H9 (cell line): ENCODE data around the gene LRRC8A. TPM values are rescaled to one million over a fixed set of nuclear protein-coding genes. Genes with fewer than 3 reads are reported as not detected.

Experiments
- DNase-seq: peaks from one replicate; pipeline ENCODE4 v3.0.0-alpha.2; 2017
- H2AFZ ChIP-seq: one replicate; pipeline ENCODE4 v1.6.1; 2013; ENCODE audit warnings: mild to moderate bottlenecking, low read length, control low read depth, moderate library complexity
- H2AK5ac ChIP-seq: 2 replicates; pipeline ENCODE4 v1.6.1; 2013; ENCODE audit warnings: low read length, control low read depth, mixed read lengths; ENCODE audit not compliant: insufficient read length
- H2BK120ac ChIP-seq: one replicate; pipeline ENCODE4 v1.6.1; 2013; ENCODE audit warnings: low read depth, mild to moderate bottlenecking, low read length, control low read depth, inconsistent platforms; ENCODE audit not compliant: poor library complexity, severe bottlenecking
- H2BK12ac ChIP-seq: 2 replicates; pipeline ENCODE4 v1.6.1; 2013; ENCODE audit warnings: low read length, control low read depth, mixed read lengths, low read depth; ENCODE audit not compliant: insufficient read length
- H2BK15ac ChIP-seq: 2 replicates; pipeline ENCODE4 v1.6.1; 2013; ENCODE audit warnings: low read depth, low read length, control low read depth
- H2BK20ac ChIP-seq: one replicate; pipeline ENCODE4 v1.6.1; 2013; ENCODE audit warnings: low read depth, mild to moderate bottlenecking, low read length, control low read depth, inconsistent platforms; ENCODE audit not compliant: poor library complexity, severe bottlenecking
- H2BK5ac ChIP-seq: 2 replicates; pipeline ENCODE4 v1.6.1; 2013; ENCODE audit warnings: low read length, control low read depth, mixed read lengths; ENCODE audit not compliant: insufficient read length
- H3K14ac ChIP-seq: 2 replicates; pipeline ENCODE4 v1.6.1; 2013; ENCODE audit warnings: low read length, control low read depth; ENCODE audit not compliant: insufficient read depth
- H3K18ac ChIP-seq: 2 replicates; pipeline ENCODE4 v1.6.1; 2013; ENCODE audit warnings: low read depth, mild to moderate bottlenecking, mixed read lengths, low read length, control low read depth; ENCODE audit not compliant: insufficient read length
- H3K23ac ChIP-seq: 2 replicates; pipeline ENCODE4 v1.6.1; 2013; ENCODE audit warnings: low read length, control low read depth, mixed read lengths, low read depth; ENCODE audit not compliant: insufficient read length
- H3K23me2 ChIP-seq: 2 replicates; pipeline ENCODE4 v1.6.1; 2013; ENCODE audit warnings: low read depth, mild to moderate bottlenecking, mixed read lengths, low read length, control low read depth; ENCODE audit not compliant: insufficient read length, poor library complexity, severe bottlenecking
- H3K27ac ChIP-seq: 2 replicates; pipeline ENCODE4 v1.5.1; 2013; ENCODE audit warnings: low read length, control low read depth, mixed read lengths, low read depth; ENCODE audit not compliant: insufficient read length
- H3K27me3 ChIP-seq: 2 replicates; pipeline ENCODE4 v1.6.1; 2013; ENCODE audit warnings: low read length, control low read depth, inconsistent platforms; ENCODE audit not compliant: insufficient read depth
- H3K4ac ChIP-seq: 2 replicates; pipeline ENCODE4 v1.6.1; 2013; ENCODE audit warnings: low read depth, mild to moderate bottlenecking, control low read depth, inconsistent platforms, low read length, moderate library complexity
- H3K4me1 ChIP-seq: 2 replicates; pipeline ENCODE4 v1.6.1; 2013; ENCODE audit warnings: low read length, control low read depth, inconsistent platforms; ENCODE audit not compliant: insufficient read depth
- H3K4me2 ChIP-seq: 2 replicates; pipeline ENCODE4 v1.6.1; 2013; ENCODE audit warnings: low read length, control low read depth, mixed read lengths; ENCODE audit not compliant: insufficient read length, insufficient read depth
- H3K56ac ChIP-seq: 2 replicates; pipeline ENCODE4 v1.6.1; 2013; ENCODE audit warnings: low read depth, mild to moderate bottlenecking, mixed read lengths, low read length, control low read depth; ENCODE audit not compliant: insufficient read length
- H3K79me1 ChIP-seq: 2 replicates; pipeline ENCODE4 v1.6.1; 2013; ENCODE audit warnings: low read depth, mild to moderate bottlenecking, moderate library complexity, low read length, control low read depth, inconsistent platforms; ENCODE audit not compliant: insufficient read depth, poor library complexity, severe bottlenecking
- H3K79me2 ChIP-seq: 2 replicates; pipeline ENCODE4 v1.6.1; 2013; ENCODE audit warnings: low read length, control low read depth, inconsistent platforms; ENCODE audit not compliant: insufficient read depth
- H3K9ac ChIP-seq: 2 replicates; pipeline ENCODE4 v1.6.1; 2013; ENCODE audit warnings: low read length, control low read depth, mixed read lengths; ENCODE audit not compliant: insufficient read length; ENCODE audit errors: extremely low read depth
- H3K9me3 ChIP-seq: one replicate; pipeline ENCODE4 v1.6.1; 2013; ENCODE audit warnings: low read depth, low read length, inconsistent platforms; ENCODE audit not compliant: control insufficient read depth
- H3T11ph ChIP-seq: one replicate; pipeline ENCODE4 v1.6.1; 2013; ENCODE audit warnings: mild to moderate bottlenecking, low read length, control low read depth, inconsistent platforms
- H4K20me1 ChIP-seq: one replicate; pipeline ENCODE4 v1.6.1; 2013; ENCODE audit not compliant: control insufficient read depth, insufficient read length, insufficient read depth
- H4K5ac ChIP-seq: 2 replicates; pipeline ENCODE4 v1.6.1; 2013; ENCODE audit warnings: low read depth, mild to moderate bottlenecking, mixed read lengths, low read length, control low read depth; ENCODE audit not compliant: insufficient read length
- H4K8ac ChIP-seq: replicated peaks from 2 replicates; pipeline ENCODE4 v1.6.1; 2013; ENCODE audit warnings: low read length, control low read depth, mixed read lengths, low read depth; ENCODE audit not compliant: insufficient read length
- H4K91ac ChIP-seq: 2 replicates; pipeline ENCODE4 v1.6.1; 2013; ENCODE audit warnings: low read depth, mild to moderate bottlenecking, moderate library complexity, mixed read lengths, low read length, control low read depth; ENCODE audit not compliant: insufficient read length
- H3K27ac Mint-ChIP-seq, 3 experiments: 2 replicates in 2 of 3; 3 replicates in 1 of 3; pipeline ENCODE4 v1.8.0; 2020 to 2021; ENCODE audit warnings: mixed read lengths in 3 of 3, mild to moderate bottlenecking in 1 of 3, moderate library complexity in 1 of 3
- H3K27me3 Mint-ChIP-seq: 2 replicates; pipeline ENCODE4 v1.8.0; 2021; ENCODE audit warnings: low read depth, mild to moderate bottlenecking, moderate library complexity, mixed read lengths
- H3K36me3 Mint-ChIP-seq, 3 experiments: 2 replicates in 2 of 3; 3 replicates in 1 of 3; pipeline ENCODE4 v1.8.0; 2020 to 2021; ENCODE audit warnings: low read depth in 3 of 3, mixed read lengths in 3 of 3; ENCODE audit not compliant: insufficient read depth in 1 of 3
- H3K4me1 Mint-ChIP-seq, 2 experiments: 2 replicates each; pipeline ENCODE4 v1.8.0; 2020; ENCODE audit warnings: mixed read lengths in 2 of 2
- H3K4me3 Mint-ChIP-seq, 2 experiments: 2 replicates in 1 of 2; 3 replicates in 1 of 2; pipeline ENCODE4 v1.8.0; 2020 to 2021; ENCODE audit warnings: mild to moderate bottlenecking in 2 of 2, mixed read lengths in 2 of 2, moderate library complexity in 1 of 2
- H3K9me3 Mint-ChIP-seq, 2 experiments: 2 replicates in 1 of 2; 3 replicates in 1 of 2; pipeline ENCODE4 v1.8.0; 2020; ENCODE audit warnings: mild to moderate bottlenecking in 2 of 2, mixed read lengths in 2 of 2, moderate library complexity in 1 of 2
- CTCF ChIP-seq: fragments of 200-600 bp; sonication (generic); conservative IDR thresholded peaks from 3 replicates; pipeline ENCODE4 v1.8.0; 2021; ENCODE audit warnings: antibody characterized with exemption, mild to moderate bottlenecking
- WGBS: extraction: QIAGEN DNeasy Blood & Tissue Kit; methylation state at CpG from one replicate; pipeline ENCODE4 v1.1.7; 2013; ENCODE audit warnings: missing lambda C conversion rate, low lambda C conversion rate, mixed read lengths; ENCODE audit not compliant: insufficient read length; ENCODE audit errors: extremely low coverage; 5-methylcytosine and 5-hydroxymethylcytosine counted together
- total RNA-seq: library from RNA; stranded (reverse); gene quantifications from 2 replicates; pipeline ENCODE4 v1.2.1, GENCODE V29; 2021

LRRC8A gene
- total RNA-seq, 1 experiment from 2014 or later: 76.0 TPM

GRCh38 chr9:128845186-128845931 lies 36.6 kb upstream of the LRRC8A start:
- Mint-ChIP-seq H3K27ac (peak overlapping the region in 1 of 3 experiments; percentile 87; a peak in 2 of 7 replicates), H3K9me3 (peaks cover 9% of the 10 kb centered on the region in 2 experiments), H3K36me3 (peaks cover 14 to 18% (median 17%) of the 10 kb centered on the region in 3 experiments; a peak in 6 of 7 replicates), H3K4me3 (no peak overlapping the region), H3K27me3 (no peaks in the 10 kb centered on the region), H3K4me1 (peaks cover 4 to 5% of the 10 kb centered on the region in 2 experiments; a peak in 2 of 4 replicates)
- H3K9me3 ChIP-seq: no peaks in the 10 kb centered on the region
- no peak overlapping the region for H2BK120ac ChIP-seq
- H4K5ac ChIP-seq: no peak overlapping the region
- H2AK5ac ChIP-seq: no peak overlapping the region
- TF ChIP-seq CTCF: peak; percentile 47; the same call in 2 of the 3 replicates
- H4K91ac ChIP-seq: no peak overlapping the region
- no peak overlapping the region for H3T11ph ChIP-seq
- H2BK12ac ChIP-seq: no peak overlapping the region
- no peak overlapping the region for H3K27ac ChIP-seq
- H4K8ac ChIP-seq: no peak overlapping the region
- H3K14ac ChIP-seq: no peak overlapping the region
- no peak overlapping the region for H3K18ac ChIP-seq
- H3K4ac ChIP-seq: no peak overlapping the region
- no peak overlapping the region for H2BK15ac ChIP-seq
- H3K23ac ChIP-seq: no peak overlapping the region
- H3K27me3 ChIP-seq: no peaks in the 10 kb centered on the region
- H3K4me1 ChIP-seq: no peaks in the 10 kb centered on the region
- H3K23me2 ChIP-seq: no peaks in the 10 kb centered on the region
- H4K20me1 ChIP-seq: no peaks in the 10 kb centered on the region
- no peak overlapping the region for H2BK5ac ChIP-seq
- H2BK20ac ChIP-seq: no peak overlapping the region
- no CpG with 5 or more reads among the region's 13 CpGs for WGBS
- no peak overlapping the region for H3K56ac ChIP-seq
- no peaks in the 10 kb centered on the region for H3K79me2 ChIP-seq
- H2AFZ ChIP-seq: no peak overlapping the region
- no peak overlapping the region for H3K9ac ChIP-seq
- no peak overlapping the region for H3K4me2 ChIP-seq
- peak; percentile 62 for DNase-seq
- H3K79me1 ChIP-seq: no peaks in the 10 kb centered on the region
